Hypothalamus (tissue), 51 donors: ENCODE measurements around the gene POLR3A.
"Not testable (repeated sequence)": the region's sequence is repeated elsewhere in the genome, so short reads cannot be mapped to it uniquely, and the experiment has no call there.

Experiments
- DNase-seq, 51 donors: peaks; one replicate each; lab custom pipeline; 2025; lab: John Stamatoyannopoulos, UW

Gene POLR3A

GRCh38 chr10:78025685-78026364 lies 3.5 kb downstream of the POLR3A start:
- no peak for DNase-seq

DNA sequence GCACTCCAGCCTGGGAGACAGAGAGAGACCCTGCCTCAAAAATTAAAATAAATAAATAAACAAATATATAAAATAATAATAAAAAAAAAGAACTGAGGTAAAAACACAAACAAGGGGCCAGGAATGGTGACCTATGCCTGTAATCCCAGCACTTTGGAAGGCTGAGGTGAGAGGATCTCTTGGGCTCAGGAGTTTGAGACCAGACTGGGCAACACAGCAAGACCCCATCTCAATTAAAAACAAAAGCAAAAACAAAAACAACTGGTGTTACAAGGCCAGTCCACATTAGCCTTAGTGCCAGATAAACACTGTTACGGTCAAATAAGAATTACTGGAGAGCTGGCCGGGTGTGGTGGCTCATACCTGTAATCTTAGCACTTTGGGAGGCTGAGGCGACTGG lies 5.6 kb downstream of the POLR3A start:
- no peak for DNase-seq

GRCh38 chr10:78021201-78021600 lies 8.1 kb downstream of the POLR3A start:
- DNase-seq, result no peak

DNA sequence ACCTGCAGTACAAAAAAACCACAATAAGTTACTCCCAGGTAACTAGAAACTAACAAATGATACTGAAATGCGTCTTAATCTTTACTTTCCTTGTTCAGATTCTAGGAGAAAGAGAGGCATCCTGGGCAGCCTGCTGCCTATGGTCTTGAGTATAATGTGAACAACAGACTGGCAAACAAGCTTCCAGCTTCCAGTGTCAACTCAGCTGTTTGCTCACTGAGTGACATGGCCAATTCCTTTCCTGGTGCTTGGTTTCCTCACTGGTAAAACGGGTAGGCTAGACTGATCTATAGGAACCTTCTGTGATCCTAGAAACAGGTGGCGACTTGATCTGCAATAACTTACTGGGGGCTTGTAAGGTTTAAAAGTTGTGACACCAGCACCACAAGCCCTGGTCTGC lies 10.1 kb downstream of the POLR3A start:
- no peak for DNase-seq

- DNase-seq, result no peak
Observed at GRCh38 chr10:78017856-78018255, 11.5 kb downstream of the POLR3A start.

DNA sequence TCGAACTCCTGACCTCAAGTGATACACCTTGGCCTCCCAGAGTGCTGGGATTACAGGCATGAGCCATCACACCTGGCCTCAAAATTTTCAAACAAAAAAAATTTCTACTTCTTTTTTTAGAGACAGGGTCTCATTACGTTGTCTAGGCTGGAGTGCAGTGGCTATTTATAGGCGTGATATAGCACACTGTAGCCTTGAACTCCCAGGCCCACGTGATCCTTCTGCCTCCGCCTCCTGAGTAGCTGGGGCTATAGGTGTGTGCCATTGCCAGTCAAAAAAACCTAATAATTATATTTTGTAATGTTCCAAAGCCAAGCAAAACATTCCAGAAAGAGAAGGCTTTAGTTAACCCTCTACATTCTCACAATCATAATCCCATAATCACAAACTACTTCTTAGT lies 13.8 kb downstream of the POLR3A start:
- DNase-seq, result no peak

GRCh38 chr10:78013564-78013963 lies 15.8 kb downstream of the POLR3A start:
- no peak for DNase-seq

- DNase-seq, result no peak
Observed at GRCh38 chr10:78011065-78011464, 18.2 kb downstream of the POLR3A start.

DNA sequence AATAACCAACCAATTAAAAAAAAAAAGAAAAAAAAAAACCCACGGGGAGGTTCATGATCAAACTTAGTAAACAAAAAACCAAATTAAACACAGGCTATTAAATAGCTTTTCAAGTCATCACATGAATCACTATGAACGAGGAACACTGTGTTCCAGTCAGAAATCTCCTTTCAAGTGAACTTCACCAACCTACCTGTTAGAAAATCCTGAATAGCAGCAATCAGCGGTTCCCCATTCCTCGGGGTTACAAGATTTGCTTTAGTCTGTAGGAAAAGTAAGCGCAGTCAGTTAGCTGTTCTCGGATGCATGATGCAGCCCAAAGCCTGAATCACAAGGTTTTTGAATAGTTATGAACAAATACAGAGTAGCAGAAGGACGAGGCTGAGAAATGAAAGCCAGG lies 19.0 kb downstream of the POLR3A start:
- no peak for DNase-seq

DNA sequence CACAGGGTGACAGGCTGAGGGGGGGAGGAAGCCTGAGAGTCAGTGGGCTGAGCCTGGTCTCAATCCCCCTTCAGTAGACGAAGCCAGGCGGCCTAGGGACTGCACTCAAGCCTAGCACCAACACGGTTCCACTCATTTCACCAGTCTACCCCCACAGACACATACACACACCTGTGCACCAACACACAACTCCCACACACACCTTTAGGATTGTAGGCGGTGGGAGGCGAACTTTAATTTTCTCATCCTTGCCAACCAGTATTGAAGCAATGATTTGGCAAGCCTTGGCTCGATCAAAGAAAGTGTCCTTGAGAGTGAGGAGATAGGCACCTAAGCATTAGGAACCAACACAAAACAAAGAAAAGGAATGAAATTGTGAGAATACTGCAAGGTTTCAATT lies 19.7 kb downstream of the POLR3A start:
- DNase-seq, result no peak

DNA sequence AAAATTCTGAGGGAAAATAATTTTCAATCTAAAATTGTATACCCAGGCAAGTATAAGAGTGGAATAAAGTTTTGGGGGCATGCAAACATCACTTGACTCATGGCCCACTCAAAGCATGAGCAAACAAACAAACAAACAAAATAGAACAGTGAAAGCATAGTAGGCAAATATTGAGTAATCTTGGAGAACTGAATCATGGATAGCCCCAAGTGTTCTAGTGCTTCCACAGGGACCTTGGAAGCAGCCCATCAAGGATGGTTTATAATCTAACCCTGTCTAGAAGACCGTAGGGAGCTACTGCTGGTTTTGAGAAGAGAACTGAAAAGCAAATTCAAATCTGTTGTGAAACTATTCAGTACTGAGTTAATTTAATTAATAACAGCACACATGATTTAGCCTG lies 22.1 kb downstream of the POLR3A start:
- DNase-seq, result no peak

- DNase-seq, result peak in 2 of 51 donors; percentile 14 to 30
Observed at GRCh38 chr10:78004215-78005026, 24.9 kb downstream of the POLR3A start.

DNA sequence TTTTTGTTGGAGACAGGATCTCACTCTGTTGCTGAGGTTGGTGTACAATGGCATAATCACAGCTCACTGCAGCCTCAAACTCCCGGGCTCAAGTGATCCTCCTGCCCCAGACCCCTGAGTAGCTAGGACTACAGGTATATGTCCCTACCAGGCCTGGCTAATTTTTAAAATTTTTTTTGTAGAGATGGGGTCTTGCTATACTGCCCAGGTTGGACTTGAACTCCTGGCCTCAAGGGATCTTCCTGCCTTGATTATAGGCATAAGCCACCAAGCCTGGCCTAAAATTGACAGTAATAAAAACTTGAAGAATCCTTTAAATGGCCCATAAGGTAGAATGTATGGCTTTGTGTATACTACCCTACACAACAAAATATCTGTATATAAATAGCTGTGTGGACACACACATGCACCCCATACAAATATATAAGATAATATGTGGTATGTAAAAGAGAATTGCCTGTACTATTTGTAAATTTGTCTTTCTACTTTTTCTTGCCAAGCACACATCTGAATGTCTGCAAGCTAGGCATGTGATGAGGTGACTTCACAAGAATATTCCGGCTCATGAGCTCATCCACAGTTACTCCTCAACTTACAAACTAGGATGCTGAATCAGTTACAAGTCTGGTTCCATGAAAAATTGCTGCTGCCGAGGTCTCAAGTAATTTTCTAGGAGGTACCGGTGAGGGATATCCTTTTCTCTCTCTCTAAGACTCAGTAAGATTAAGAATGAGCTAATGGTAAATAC lies 26.6 kb downstream of the POLR3A start:
- no peak for DNase-seq

DNA sequence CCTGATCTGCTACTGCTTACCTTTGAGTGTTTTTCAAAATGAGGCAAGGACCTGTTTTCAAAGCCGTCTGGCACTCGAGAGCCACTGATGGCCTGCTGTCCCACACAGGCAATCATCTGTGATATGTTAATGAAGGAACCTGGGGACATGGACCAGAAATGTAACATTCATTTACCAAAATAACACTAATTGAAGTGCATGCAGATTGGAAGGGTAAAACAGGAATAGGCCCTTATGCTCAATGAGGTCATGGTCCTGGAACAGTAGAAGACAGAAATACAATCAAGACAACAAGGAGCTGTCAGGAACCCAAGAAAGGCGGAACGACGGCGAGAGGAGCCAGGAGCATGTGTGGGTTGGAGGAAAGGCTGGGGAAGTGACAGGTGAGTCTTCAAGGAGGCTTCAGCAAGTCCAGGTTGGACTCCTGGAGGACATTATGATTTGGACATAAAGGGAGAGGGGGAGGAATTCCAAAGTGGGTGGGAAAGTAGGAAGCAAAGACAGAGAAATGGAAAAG lies 28.3 kb downstream of the POLR3A start:
- DNase-seq, result no peak

GRCh38 chr10:78000206-78000605 lies 29.1 kb downstream of the POLR3A start:
- DNase-seq, result no peak

GRCh38 chr10:77998780-77999179 lies 30.5 kb downstream of the POLR3A start:
- not testable (repeated sequence) for DNase-seq

DNA sequence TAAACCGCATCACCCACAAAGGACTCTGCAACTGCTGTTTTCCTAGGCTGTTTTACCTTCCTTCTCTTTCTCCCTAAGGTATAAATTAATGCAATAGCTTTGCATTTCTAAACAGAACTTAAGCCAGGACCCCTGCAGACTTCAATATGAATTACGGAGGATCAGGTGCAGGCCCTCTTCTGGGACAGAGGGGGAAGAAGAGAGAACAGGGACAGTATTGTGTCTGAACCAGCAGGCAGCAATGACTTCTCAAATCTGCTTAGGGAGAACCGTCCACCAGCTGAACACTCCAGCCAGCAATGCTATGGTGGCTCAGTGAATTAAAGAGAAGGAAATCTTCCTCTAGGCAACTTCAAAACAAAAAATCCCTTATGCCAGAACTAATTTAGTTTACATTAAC lies 35.7 kb downstream of the POLR3A start:
- DNase-seq, result no peak

- peak in 1 of 51 donors; percentile 57 for DNase-seq
Observed at GRCh38 chr10:77989081-77989724, 40.1 kb downstream of the POLR3A start.

- peak in 5 of 51 donors; percentile 6 to 57 (median 11) for DNase-seq
Observed at GRCh38 chr10:77987671-77988255, 41.6 kb downstream of the POLR3A start.

DNA sequence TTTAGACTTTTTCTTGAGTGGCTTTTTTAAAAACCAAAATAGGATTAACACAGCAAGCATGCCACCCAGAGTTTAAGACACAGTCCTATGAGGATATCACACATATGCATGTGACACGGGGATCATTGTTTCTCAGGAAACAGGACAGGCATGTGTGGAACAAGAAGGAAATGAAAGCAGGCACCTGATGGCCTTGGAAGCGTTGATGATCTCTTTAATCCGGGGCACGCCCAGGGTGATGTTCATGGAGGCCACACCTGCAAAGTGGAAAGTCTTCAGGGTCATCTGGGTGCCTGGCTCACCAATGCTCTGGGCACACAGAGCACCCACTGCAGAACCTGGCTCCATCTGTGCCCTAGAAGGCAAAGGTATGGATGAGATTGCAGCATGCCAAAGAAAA lies 44.3 kb downstream of the POLR3A start:
- no peak for DNase-seq
